ENCODE measurements around the gene CES1. TPM values are rescaled to one million over a fixed set of nuclear protein-coding genes. Genes with fewer than 3 reads are reported as not detected.

The CES1 gene
- total RNA-seq, 1 donor from 2014 or later = not detected

Other genes with a start within 250 kb of the CES1 start
- gene SLC6A2, start 177.1 kb downstream of the CES1 start, total RNA-seq = not detected in 2 replicates
- not detected in 2 replicates for gene CES5A, start 42.3 kb upstream of the CES1 start, total RNA-seq

Measured in osteocyte (in vitro differentiated cells).